Measurements from ENCODE around the gene MYO5B. TPM values are rescaled to one million over a fixed set of nuclear protein-coding genes. Genes with fewer than 3 reads are reported as not detected.

Gene MYO5B
- total RNA-seq, 1 experiment from 2014 or later: 32.1 TPM

DNA sequence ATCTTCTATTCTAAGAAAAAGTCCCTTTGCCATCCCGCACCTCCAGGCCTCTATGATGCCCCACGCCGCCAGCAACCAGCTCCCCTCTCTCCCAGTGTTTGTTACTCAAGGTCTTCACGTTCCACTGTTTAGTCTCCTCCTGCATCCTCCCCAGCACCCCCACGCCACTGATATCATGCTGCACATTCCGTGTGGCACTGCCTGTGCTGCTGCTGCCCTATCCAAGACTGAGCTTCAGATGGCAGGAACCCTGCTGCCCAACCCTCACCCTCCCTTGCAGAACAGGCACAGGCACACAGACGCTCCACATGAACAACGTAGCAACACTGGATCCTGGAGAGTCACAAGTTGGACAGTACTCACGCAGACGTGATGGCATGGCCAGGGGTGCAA, 35.3 kb downstream of the MYO5B start:
- no peak overlapping the region for H3K4me3 ChIP-seq (replicated peaks in 1 of 2; ENCODE audit: low read depth in 1 of 2, low read length in 2 of 2)
- ATAC-seq: no peak
- H4K20me1 ChIP-seq (ENCODE audit: insufficient read depth): no peaks in the 10 kb centered on the region
- H3K4me1 ChIP-seq (ENCODE audit: control insufficient read depth in 1 of 2, insufficient read depth in 2 of 2, low read length in 2 of 2): peaks cover 29% of the 10 kb centered on the region in 2 experiments
- H3K27ac ChIP-seq (ENCODE audit: low read depth, low read length): peak overlapping the region; percentile 50; the same call in 1 of the 2 replicates
- ChIA-PET RAD21 (ENCODE audit: low non-redundant PET in 1 of 2, low total read pairs in 2 of 2, uncharacterized antibody in 2 of 2, unreplicated experiment in 2 of 2) (no interaction called here), POLR2A (no interaction called here), CTCF (no interaction called here)
- intact Hi-C loops (cut with micrococcal nuclease): no loop called here
- H2AFZ ChIP-seq (ENCODE audit: low read depth, low read length, poor library complexity, severe bottlenecking): no peak overlapping the region
- no peak overlapping the region for H3K9ac ChIP-seq (ENCODE audit: low read length)
- no peaks in the 10 kb centered on the region for H3K9me3 ChIP-seq (ENCODE audit: control insufficient read depth in 1 of 2, insufficient read depth in 1 of 2, low read depth in 1 of 2, low read length in 2 of 2)
- H3K4me2 ChIP-seq (ENCODE audit: low read length): peak overlapping the region; percentile 48
- no peaks in the 10 kb centered on the region for H3K79me2 ChIP-seq (ENCODE audit: insufficient read depth, low read length)
- H3K9me2 ChIP-seq (ENCODE audit: insufficient read depth): no peaks in the 10 kb centered on the region
- TF ChIP-seq FOSL1 (IDR thresholded peaks at IDR 0.05; ENCODE audit: low read depth) (no peak), ZNF274 (IDR thresholded peaks at IDR 0.05; ENCODE audit: low read depth, low read length) (no peak), REST (IDR thresholded peaks at IDR 0.05; ENCODE audit: low read depth) (no peak), EZH2phosphoT487 (IDR thresholded peaks at IDR 0.05; ENCODE audit: borderline replicate concordance) (no peak), ZFX (IDR thresholded peaks at IDR 0.05) (no peak), ELF1 (IDR thresholded peaks at IDR 0.05; ENCODE audit: borderline replicate concordance, low read depth) (no peak), EGR1 (IDR thresholded peaks at IDR 0.05; ENCODE audit: low read depth) (no peak), CBX3 (IDR thresholded peaks at IDR 0.05; ENCODE audit: low read depth) (no peak), CTCF (IDR thresholded peaks at IDR 0.05 in 2 of 3, conservative IDR thresholded peaks at IDR 0.05 in 1 of 3; ENCODE audit: borderline replicate concordance in 1 of 3, insufficient read depth in 1 of 3, low read depth in 2 of 3, low read length in 2 of 3) (no peak), JUND (IDR thresholded peaks at IDR 0.05) (no peak), YY1 (IDR thresholded peaks at IDR 0.05; ENCODE audit: extremely low read depth, insufficient replicate concordance, low read depth, low read length) (no peak), EZH2 (IDR thresholded peaks at IDR 0.05) (no peak), SP1 (IDR thresholded peaks at IDR 0.05; ENCODE audit: low read depth) (no peak), ZBTB33 (IDR thresholded peaks at IDR 0.05; ENCODE audit: extremely low read depth, insufficient replicate concordance, low read length) (no peak), SRF (IDR thresholded peaks at IDR 0.05; ENCODE audit: low read depth) (no peak), RAD21 (IDR thresholded peaks at IDR 0.05; ENCODE audit: low read depth) (no peak)
- TF ChIP-seq, protein P1, sequence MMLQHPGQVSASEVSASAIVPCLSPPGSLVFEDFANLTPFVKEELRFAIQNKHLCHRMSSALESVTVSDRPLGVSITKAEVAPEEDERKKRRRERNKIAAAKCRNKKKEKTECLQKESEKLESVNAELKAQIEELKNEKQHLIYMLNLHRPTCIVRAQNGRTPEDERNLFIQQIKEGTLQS (IDR thresholded peaks at IDR 0.05): no peak
- no peaks in the 10 kb centered on the region for H3K27me3 ChIP-seq (ENCODE audit: insufficient read depth, low read length)
- no peak for DNase-seq (ENCODE audit: low read depth, low spot score)
- no peaks in the 10 kb centered on the region for H3K36me3 ChIP-seq (ENCODE audit: control insufficient read depth in 1 of 2, insufficient read depth in 2 of 2, low read length in 2 of 2)
- BruUV-seq (replicated peaks): no TSS peak
